HEK293 (cell line): Measurements from ENCODE around the gene PGPEP1.

Experiments
- HIC1 ChIP-seq: fragments of 450-650 bp; formaldehyde crosslinking; IDR thresholded peaks from 2 replicates; pipeline ENCODE4 v1.5.1; 2016; ENCODE audit warnings: missing biosample characterization, missing genetic modification characterization
- KLF17 ChIP-seq: fragments of 450-650 bp; formaldehyde crosslinking; IDR thresholded peaks from 2 replicates; pipeline ENCODE4 v1.5.1; 2016; ENCODE audit warnings: missing biosample characterization, missing genetic modification characterization
- PATZ1 ChIP-seq: fragments of 450-650 bp; formaldehyde crosslinking; IDR thresholded peaks from 2 replicates; pipeline ENCODE4 v1.5.1; 2016; ENCODE audit warnings: missing biosample characterization, missing genetic modification characterization
- PBX3 ChIP-seq: sonication (generic); formaldehyde crosslinking; IDR thresholded peaks from 2 replicates; pipeline ENCODE4 v1.8.1; 2022; ENCODE audit warnings: mild to moderate bottlenecking, moderate library complexity, missing genetic modification reagents
- PRDM6 ChIP-seq: fragments of 450-650 bp; formaldehyde crosslinking; IDR thresholded peaks from 2 replicates; pipeline ENCODE4 v1.5.1; 2017; ENCODE audit warnings: missing biosample characterization, missing genetic modification characterization
- SP2 ChIP-seq: fragments of 450-650 bp; formaldehyde crosslinking; IDR thresholded peaks from 2 replicates; pipeline ENCODE4 v1.5.1; 2016; ENCODE audit warnings: missing biosample characterization, missing genetic modification characterization
- SP3 ChIP-seq: fragments of 450-650 bp; formaldehyde crosslinking; IDR thresholded peaks from 2 replicates; pipeline ENCODE4 v1.5.1; 2016; ENCODE audit warnings: missing biosample characterization, missing genetic modification characterization
- ZBTB44 ChIP-seq: fragments of 450-650 bp; IDR thresholded peaks from 2 replicates; pipeline ENCODE4 v1.5.1; 2018; ENCODE audit warnings: missing biosample characterization, mild to moderate bottlenecking, missing genetic modification characterization
- ZBTB8A ChIP-seq: fragments of 450-650 bp; formaldehyde crosslinking; IDR thresholded peaks from 2 replicates; pipeline ENCODE4 v1.5.1; 2016; ENCODE audit warnings: missing biosample characterization, missing genetic modification characterization
- ZNF114 ChIP-seq: fragments of 450-650 bp; formaldehyde crosslinking; IDR thresholded peaks from 2 replicates; pipeline ENCODE4 v1.5.0; 2017; ENCODE audit warnings: missing biosample characterization, missing genetic modification characterization
- ZNF16 ChIP-seq: fragments of 450-650 bp; formaldehyde crosslinking; IDR thresholded peaks from 2 replicates; pipeline ENCODE4 v1.5.1; 2016; ENCODE audit warnings: low read depth, missing biosample characterization, missing genetic modification characterization
- ZNF239 ChIP-seq: fragments of 450-650 bp; formaldehyde crosslinking; IDR thresholded peaks from 2 replicates; pipeline ENCODE4 v1.5.1; 2016; ENCODE audit warnings: missing biosample characterization, missing genetic modification characterization
- ZNF398 ChIP-seq: fragments of 450-650 bp; formaldehyde crosslinking; IDR thresholded peaks from 2 replicates; pipeline ENCODE4 v1.5.1; 2017; ENCODE audit warnings: missing biosample characterization, missing genetic modification characterization
- ZNF501 ChIP-seq: fragments of 450-650 bp; formaldehyde crosslinking; IDR thresholded peaks from 2 replicates; pipeline ENCODE4 v1.5.1; 2016; ENCODE audit warnings: missing biosample characterization, missing genetic modification characterization
- ZNF530 ChIP-seq: fragments of 450-650 bp; formaldehyde crosslinking; IDR thresholded peaks from 2 replicates; pipeline ENCODE4 v1.5.1; 2016; ENCODE audit warnings: low read depth, missing biosample characterization, missing genetic modification characterization
- ZNF677 ChIP-seq: fragments of 450-650 bp; IDR thresholded peaks from 2 replicates; pipeline ENCODE4 v1.5.0; 2018; ENCODE audit warnings: missing biosample characterization, mild to moderate bottlenecking, missing genetic modification characterization, moderate library complexity
- ZNF692 ChIP-seq: fragments of 450-650 bp; formaldehyde crosslinking; IDR thresholded peaks from 2 replicates; pipeline ENCODE4 v1.5.1; 2016; ENCODE audit warnings: missing biosample characterization, missing genetic modification characterization
- ZNF768 ChIP-seq: fragments of 450-650 bp; formaldehyde crosslinking; IDR thresholded peaks from 2 replicates; pipeline ENCODE4 v1.5.1; 2018; ENCODE audit warnings: missing biosample characterization, mild to moderate bottlenecking, missing genetic modification characterization
- ZNF777 ChIP-seq: fragments of 450-650 bp; formaldehyde crosslinking; IDR thresholded peaks from 2 replicates; pipeline ENCODE4 v1.5.1; 2017; ENCODE audit warnings: missing biosample characterization, missing genetic modification characterization, borderline replicate concordance
- ZNF792 ChIP-seq: fragments of 450-650 bp; formaldehyde crosslinking; IDR thresholded peaks from 2 replicates; pipeline ENCODE4 v1.5.1; 2016; ENCODE audit warnings: missing biosample characterization, missing genetic modification characterization
- ZSCAN23 ChIP-seq: fragments of 450-650 bp; formaldehyde crosslinking; IDR thresholded peaks from 2 replicates; pipeline ENCODE4 v1.5.1; 2016; ENCODE audit warnings: missing biosample characterization, missing genetic modification characterization
- ZSCAN30 ChIP-seq: fragments of 450-650 bp; IDR thresholded peaks from 2 replicates; pipeline ENCODE4 v1.5.1; 2018; ENCODE audit warnings: missing biosample characterization, mild to moderate bottlenecking, missing genetic modification characterization, moderate library complexity
- ZSCAN5A ChIP-seq: fragments of 450-650 bp; formaldehyde crosslinking; IDR thresholded peaks from 2 replicates; pipeline ENCODE4 v1.5.1; 2016; ENCODE audit warnings: missing biosample characterization, missing genetic modification characterization

Gene PGPEP1

GRCh38 chr19:18417250-18418028 is 77.0 kb downstream of the PGPEP1 start (continued):
- 0 out of 2 replicates have a peak, but pooled peaks have one; percentile 42 for TF ChIP-seq PBX3 (CRISPR knock-in tag)
- peak; percentile 50; the same call in 1 of the 2 replicates for TF ChIP-seq ZNF677
- TF ChIP-seq ZNF530 (tag by site-specific recombination), result no peak
- peak; percentile 67; the same call in 1 of the 2 replicates for TF ChIP-seq ZSCAN23 (tag by site-specific recombination)
- no peak for TF ChIP-seq ZNF239 (tag by site-specific recombination)
- TF ChIP-seq ZBTB44 (tag by site-specific recombination), result 0 out of 2 replicates have a peak, but pooled peaks have one; percentile 24
- peak; percentile 24 for TF ChIP-seq ZBTB8A (tag by site-specific recombination)
- peak; percentile 84 for TF ChIP-seq SP3 (tag by site-specific recombination)
- peak; percentile 35; the same call in 1 of the 2 replicates for TF ChIP-seq ZNF16 (tag by site-specific recombination)
- peak; percentile 43; the same call in 1 of the 2 replicates for TF ChIP-seq ZSCAN5A
- peak; percentile 63; the same call in 1 of the 2 replicates for TF ChIP-seq KLF17 (tag by site-specific recombination)
- TF ChIP-seq SP2 (tag by site-specific recombination), result peak; percentile 77
- no peak for TF ChIP-seq ZNF777
- TF ChIP-seq ZNF398 (tag by site-specific recombination), result peak; percentile 65
- peak; percentile 86 for TF ChIP-seq PATZ1
- peak; percentile 83 for TF ChIP-seq ZSCAN30 (tag by site-specific recombination)
- TF ChIP-seq PRDM6, result no peak
- peak; percentile 100 for TF ChIP-seq ZNF792 (tag by site-specific recombination)
- TF ChIP-seq ZNF692 (tag by site-specific recombination), result peak; percentile 86
- peak; percentile 81 for TF ChIP-seq HIC1 (tag by site-specific recombination)
- 0 out of 2 replicates have a peak, but pooled peaks have one; percentile 40 for TF ChIP-seq ZNF501 (tag by site-specific recombination)
- no peak for TF ChIP-seq ZNF114
- TF ChIP-seq ZNF768 (tag by site-specific recombination), result peak; percentile 97; the same call in 1 of the 2 replicates
